Liver (tissue), 9 donors: ENCODE measurements around the gene CBFA2T2. TPM values are rescaled to one million over a fixed set of nuclear protein-coding genes. Genes with fewer than 3 reads are reported as not detected.

Experiments
- DNase-seq: peaks from one replicate; pipeline ENCODE4 v3.0.0-alpha.2; 2017; ENCODE audit warnings: low spot score
- H3K27ac ChIP-seq, 2 donors: one replicate each; pipeline ENCODE4 v1.7.0; 2013; ENCODE audit warnings: inconsistent platforms in 2 of 2, low read length in 2 of 2, control low read depth in 1 of 2, low read depth in 1 of 2, mild to moderate bottlenecking in 1 of 2
- H3K27me3 ChIP-seq, 4 donors: one replicate each; pipeline versions ENCODE4 v1.6.1 to v1.7.0; 2013; ENCODE audit warnings: low read length in 3 of 4, inconsistent platforms in 1 of 4, mild to moderate bottlenecking in 1 of 4, moderate library complexity in 1 of 4; ENCODE audit not compliant: control insufficient read depth in 4 of 4, insufficient read depth in 4 of 4
- H3K36me3 ChIP-seq, 4 donors: one replicate each; pipeline versions ENCODE4 v1.6.1 to v1.7.0; 2013; ENCODE audit warnings: low read length in 3 of 4, mild to moderate bottlenecking in 3 of 4, low read depth in 1 of 4, moderate library complexity in 1 of 4; ENCODE audit not compliant: control insufficient read depth in 4 of 4, insufficient read depth in 3 of 4
- H3K4me1 ChIP-seq, 4 donors: one replicate each; pipeline versions ENCODE4 v1.6.1 to v1.7.0; 2013; ENCODE audit warnings: low read length in 3 of 4, mild to moderate bottlenecking in 3 of 4, moderate library complexity in 1 of 4; ENCODE audit not compliant: control insufficient read depth in 4 of 4, insufficient read depth in 4 of 4
- H3K4me3 ChIP-seq, 3 donors: one replicate each; pipeline versions ENCODE4 v1.6.1 to v1.7.0; 2013; ENCODE audit warnings: low read length in 3 of 3, control low read depth in 1 of 3, low read depth in 1 of 3, mild to moderate bottlenecking in 1 of 3
- H3K9ac ChIP-seq, 2 donors: one replicate each; pipeline ENCODE4 v1.7.0; 2013; ENCODE audit warnings: low read length in 2 of 2, mild to moderate bottlenecking in 2 of 2, moderate library complexity in 2 of 2, control low read depth in 1 of 2, low read depth in 1 of 2
- H3K9me3 ChIP-seq, 4 donors: one replicate each; pipeline versions ENCODE4 v1.6.1 to v1.7.0; 2013; ENCODE audit warnings: low read length in 3 of 4; ENCODE audit not compliant: control insufficient read depth in 4 of 4
- EGR1 ChIP-seq, 2 donors: IDR thresholded peaks; 2 replicates each; pipeline ENCODE4 v1.6.1; 2016 to 2018; ENCODE audit warnings: antibody characterized with exemption in 2 of 2, low read depth in 2 of 2
- FOXA1 ChIP-seq: IDR thresholded peaks from 2 replicates; pipeline ENCODE4 v1.6.1; 2016; ENCODE audit warnings: antibody characterized with exemption
- FOXA2 ChIP-seq: IDR thresholded peaks from 2 replicates; pipeline ENCODE4 v1.6.1; 2016; ENCODE audit warnings: antibody characterized with exemption
- GABPA ChIP-seq, 2 donors: IDR thresholded peaks in 1 of 2; conservative IDR thresholded peaks in 1 of 2; 2 replicates each; pipeline ENCODE4 v1.6.1; 2016; ENCODE audit warnings: antibody characterized with exemption in 2 of 2, mild to moderate bottlenecking in 1 of 2, moderate library complexity in 1 of 2
- HNF4A ChIP-seq, 2 donors: conservative IDR thresholded peaks; 2 replicates each; pipeline ENCODE4 v1.6.1; 2016; ENCODE audit warnings: antibody characterized with exemption in 2 of 2, mild to moderate bottlenecking in 2 of 2
- HNF4G ChIP-seq: IDR thresholded peaks from 2 replicates; pipeline ENCODE4 v1.6.1; 2016; ENCODE audit warnings: antibody characterized with exemption
- JUND ChIP-seq, 2 donors: IDR thresholded peaks; 2 replicates each; pipeline ENCODE4 v1.6.1; 2016; ENCODE audit warnings: antibody characterized with exemption in 2 of 2
- NR2F2 ChIP-seq: IDR thresholded peaks from 2 replicates; pipeline ENCODE4 v1.6.1; 2016; ENCODE audit warnings: antibody characterized with exemption
- RAD21 ChIP-seq, 2 donors: IDR thresholded peaks; 2 replicates each; pipeline ENCODE4 v1.6.1; 2016; ENCODE audit warnings: antibody characterized with exemption in 2 of 2, mild to moderate bottlenecking in 2 of 2
- RXRA ChIP-seq, 2 donors: IDR thresholded peaks; 2 replicates each; pipeline ENCODE4 v1.6.1; 2017 to 2018; ENCODE audit warnings: antibody characterized with exemption in 2 of 2, mild to moderate bottlenecking in 1 of 2
- SP1 ChIP-seq: IDR thresholded peaks from 2 replicates; pipeline ENCODE4 v1.6.1; 2018; ENCODE audit warnings: antibody characterized with exemption, mild to moderate bottlenecking
- TAF1 ChIP-seq: conservative IDR thresholded peaks from 2 replicates; pipeline ENCODE4 v1.6.1; 2016; ENCODE audit warnings: antibody characterized with exemption, mild to moderate bottlenecking
- YY1 ChIP-seq: IDR thresholded peaks from 2 replicates; pipeline ENCODE4 v1.6.1; 2016; ENCODE audit warnings: antibody characterized with exemption, mild to moderate bottlenecking
- WGBS: extraction: QIAGEN DNeasy Blood & Tissue Kit; methylation state at CpG from one replicate; pipeline ENCODE4 v1.1.7; 2013; 5-methylcytosine and 5-hydroxymethylcytosine counted together
- polyA plus RNA-seq, 2 donors: library from polyadenylated mRNA; stranded (reverse) in 1 of 2; unstranded in 1 of 2; fragments of 200-250 nt in 1 of 2; fragments of >200 nt in 1 of 2; fragmentation: Nextera tagmentation in 1 of 2; extraction: Ambion mirVana in 1 of 2; gene quantifications; one replicate each; pipeline versions ENCODE4 v1.2.1 to v1.2.3, GENCODE V29; 2013 to 2015
- total RNA-seq, 2 donors: library from RNA; depleted of rRNA; stranded (reverse); fragments of >200 nt; gene quantifications; one replicate each; pipeline ENCODE4 v1.2.3, GENCODE V29; 2014
- TF ChIP-seq, protein P1 (sequence below): IDR thresholded peaks from 2 replicates; pipeline ENCODE4 v1.6.1; 2016; ENCODE audit warnings: antibody characterized with exemption, mild to moderate bottlenecking
- TF ChIP-seq, protein P2 (sequence below): fragments of 150-350 bp; IDR thresholded peaks from 2 replicates; pipeline ENCODE4 v1.5.1; 2017; ENCODE audit warnings: improper control_type of control experiment, low read depth, low read length; ENCODE audit not compliant: missing input control
- TF ChIP-seq, protein P3 (sequence below): IDR thresholded peaks from 2 replicates; pipeline ENCODE4 v1.6.1; 2016; ENCODE audit warnings: antibody characterized with exemption
- TF ChIP-seq, protein P4 (sequence below): IDR thresholded peaks from 2 replicates; pipeline ENCODE4 v1.6.1; 2016; ENCODE audit warnings: antibody characterized with exemption
- TF ChIP-seq, protein P5 (sequence below): IDR thresholded peaks from 2 replicates; pipeline ENCODE4 v1.6.1; 2016; ENCODE audit warnings: antibody characterized with exemption
- donor health status: healthy.
- donor health status: healthy.
- donor health status: healthy.
- donor health status: healthy.
- donor health status: healthy.

CBFA2T2 gene
- total and polyA plus RNA-seq, 4 donors, result 2.0 to 5.5 (median 5.3) TPM

DNA sequence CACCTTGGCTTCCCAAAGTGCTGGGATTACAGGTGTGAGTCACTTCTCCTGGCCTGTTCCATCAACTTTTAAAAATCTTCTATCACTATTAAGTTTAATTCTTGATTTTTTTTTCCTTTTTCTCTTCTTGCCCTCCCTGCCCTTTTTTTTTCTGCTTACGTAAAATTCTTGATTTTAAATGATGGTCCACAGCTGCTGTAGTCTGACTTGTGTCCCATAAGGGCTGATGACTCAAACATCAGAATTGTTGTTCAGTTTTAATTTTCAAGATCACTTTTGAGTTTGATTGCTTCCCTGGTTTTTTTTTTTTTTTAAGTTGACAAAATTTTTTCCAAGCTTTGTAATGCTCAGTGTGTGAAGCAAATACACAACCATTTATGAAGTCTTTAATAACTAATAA is 61.9 kb downstream of the CBFA2T2 start:
- H3K9ac ChIP-seq, result no peak overlapping the region
- no peaks in the 10 kb centered on the region for H3K27me3 ChIP-seq
- H3K9me3 ChIP-seq, result no peaks in the 10 kb centered on the region
- DNase-seq, result no peak
- no peak overlapping the region for H3K4me3 ChIP-seq
- peaks cover 0 to 2% (median under 1%) of the 10 kb centered on the region in 4 donors for H3K36me3 ChIP-seq
- TF ChIP-seq HNF4G (no peak), TAF1 (no peak), YY1 (no peak), RXRA (IDR thresholded peaks at IDR 0.05) (no peak), GABPA (IDR thresholded peaks at IDR 0.05 in 1 of 2, conservative IDR thresholded peaks at IDR 0.05 in 1 of 2) (no peak), FOXA1 (no peak), NR2F2 (no peak)
- TF ChIP-seq, protein P1, sequence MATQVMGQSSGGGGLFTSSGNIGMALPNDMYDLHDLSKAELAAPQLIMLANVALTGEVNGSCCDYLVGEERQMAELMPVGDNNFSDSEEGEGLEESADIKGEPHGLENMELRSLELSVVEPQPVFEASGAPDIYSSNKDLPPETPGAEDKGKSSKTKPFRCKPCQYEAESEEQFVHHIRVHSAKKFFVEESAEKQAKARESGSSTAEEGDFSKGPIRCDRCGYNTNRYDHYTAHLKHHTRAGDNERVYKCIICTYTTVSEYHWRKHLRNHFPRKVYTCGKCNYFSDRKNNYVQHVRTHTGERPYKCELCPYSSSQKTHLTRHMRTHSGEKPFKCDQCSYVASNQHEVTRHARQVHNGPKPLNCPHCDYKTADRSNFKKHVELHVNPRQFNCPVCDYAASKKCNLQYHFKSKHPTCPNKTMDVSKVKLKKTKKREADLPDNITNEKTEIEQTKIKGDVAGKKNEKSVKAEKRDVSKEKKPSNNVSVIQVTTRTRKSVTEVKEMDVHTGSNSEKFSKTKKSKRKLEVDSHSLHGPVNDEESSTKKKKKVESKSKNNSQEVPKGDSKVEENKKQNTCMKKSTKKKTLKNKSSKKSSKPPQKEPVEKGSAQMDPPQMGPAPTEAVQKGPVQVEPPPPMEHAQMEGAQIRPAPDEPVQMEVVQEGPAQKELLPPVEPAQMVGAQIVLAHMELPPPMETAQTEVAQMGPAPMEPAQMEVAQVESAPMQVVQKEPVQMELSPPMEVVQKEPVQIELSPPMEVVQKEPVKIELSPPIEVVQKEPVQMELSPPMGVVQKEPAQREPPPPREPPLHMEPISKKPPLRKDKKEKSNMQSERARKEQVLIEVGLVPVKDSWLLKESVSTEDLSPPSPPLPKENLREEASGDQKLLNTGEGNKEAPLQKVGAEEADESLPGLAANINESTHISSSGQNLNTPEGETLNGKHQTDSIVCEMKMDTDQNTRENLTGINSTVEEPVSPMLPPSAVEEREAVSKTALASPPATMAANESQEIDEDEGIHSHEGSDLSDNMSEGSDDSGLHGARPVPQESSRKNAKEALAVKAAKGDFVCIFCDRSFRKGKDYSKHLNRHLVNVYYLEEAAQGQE, result no peak
- TF ChIP-seq, protein P2, sequence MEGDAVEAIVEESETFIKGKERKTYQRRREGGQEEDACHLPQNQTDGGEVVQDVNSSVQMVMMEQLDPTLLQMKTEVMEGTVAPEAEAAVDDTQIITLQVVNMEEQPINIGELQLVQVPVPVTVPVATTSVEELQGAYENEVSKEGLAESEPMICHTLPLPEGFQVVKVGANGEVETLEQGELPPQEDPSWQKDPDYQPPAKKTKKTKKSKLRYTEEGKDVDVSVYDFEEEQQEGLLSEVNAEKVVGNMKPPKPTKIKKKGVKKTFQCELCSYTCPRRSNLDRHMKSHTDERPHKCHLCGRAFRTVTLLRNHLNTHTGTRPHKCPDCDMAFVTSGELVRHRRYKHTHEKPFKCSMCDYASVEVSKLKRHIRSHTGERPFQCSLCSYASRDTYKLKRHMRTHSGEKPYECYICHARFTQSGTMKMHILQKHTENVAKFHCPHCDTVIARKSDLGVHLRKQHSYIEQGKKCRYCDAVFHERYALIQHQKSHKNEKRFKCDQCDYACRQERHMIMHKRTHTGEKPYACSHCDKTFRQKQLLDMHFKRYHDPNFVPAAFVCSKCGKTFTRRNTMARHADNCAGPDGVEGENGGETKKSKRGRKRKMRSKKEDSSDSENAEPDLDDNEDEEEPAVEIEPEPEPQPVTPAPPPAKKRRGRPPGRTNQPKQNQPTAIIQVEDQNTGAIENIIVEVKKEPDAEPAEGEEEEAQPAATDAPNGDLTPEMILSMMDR, result no peak
- WGBS, result 88% methylated on average over 1 of the region's 1 CpG
- no peak overlapping the region for H3K27ac ChIP-seq
- peaks cover 10 to 26% (median 21%) of the 10 kb centered on the region in 4 donors for H3K4me1 ChIP-seq

DNA sequence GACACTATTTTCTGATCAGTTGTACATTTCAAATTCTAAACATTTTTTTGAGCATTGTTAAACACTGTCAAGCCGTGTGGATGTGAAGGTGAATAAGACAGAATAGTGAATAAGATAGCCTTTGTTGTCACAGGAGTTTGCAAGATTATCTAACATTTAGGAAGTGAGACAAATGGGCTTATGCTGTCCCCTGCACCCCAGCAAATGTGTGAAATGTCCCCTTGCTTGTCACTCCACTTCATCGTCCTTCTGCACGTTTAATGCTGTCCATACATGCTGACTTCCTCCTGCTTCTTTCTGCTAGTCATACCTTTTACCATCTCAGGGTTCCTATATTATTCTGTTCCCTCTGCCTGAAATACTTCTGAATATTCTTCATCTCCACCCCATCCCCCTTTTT is 62.6 kb downstream of the CBFA2T2 start:
- no peaks in the 10 kb centered on the region for H3K27me3 ChIP-seq
- peaks cover 12 to 31% (median 21%) of the 10 kb centered on the region in 4 donors for H3K4me1 ChIP-seq
- 85% methylated on average over 3 of the region's 3 CpGs for WGBS
- H3K4me3 ChIP-seq, result no peak overlapping the region
- no peak overlapping the region for H3K27ac ChIP-seq
- no peak for DNase-seq
- peaks cover 0 to 2% (median under 1%) of the 10 kb centered on the region in 4 donors for H3K36me3 ChIP-seq
- no peaks in the 10 kb centered on the region for H3K9me3 ChIP-seq
- TF ChIP-seq YY1 (no peak), HNF4G (no peak), GABPA (IDR thresholded peaks at IDR 0.05 in 1 of 2, conservative IDR thresholded peaks at IDR 0.05 in 1 of 2) (no peak), RAD21 (IDR thresholded peaks at IDR 0.05) (no peak), EGR1 (IDR thresholded peaks at IDR 0.05; ENCODE audit: low read depth in 2 of 2) (no peak), FOXA2 (no peak), HNF4A (conservative IDR thresholded peaks at IDR 0.05) (no peak), RXRA (IDR thresholded peaks at IDR 0.05) (no peak), FOXA1 (no peak), SP1 (no peak), TAF1 (no peak), JUND (IDR thresholded peaks at IDR 0.05) (no peak), NR2F2 (no peak)
- TF ChIP-seq, protein P1, result no peak
- TF ChIP-seq, protein P3, sequence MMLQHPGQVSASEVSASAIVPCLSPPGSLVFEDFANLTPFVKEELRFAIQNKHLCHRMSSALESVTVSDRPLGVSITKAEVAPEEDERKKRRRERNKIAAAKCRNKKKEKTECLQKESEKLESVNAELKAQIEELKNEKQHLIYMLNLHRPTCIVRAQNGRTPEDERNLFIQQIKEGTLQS, result no peak
- TF ChIP-seq, protein P4, sequence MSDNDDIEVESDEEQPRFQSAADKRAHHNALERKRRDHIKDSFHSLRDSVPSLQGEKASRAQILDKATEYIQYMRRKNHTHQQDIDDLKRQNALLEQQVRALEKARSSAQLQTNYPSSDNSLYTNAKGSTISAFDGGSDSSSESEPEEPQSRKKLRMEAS, result no peak
- TF ChIP-seq, protein P2, result no peak
- TF ChIP-seq, protein P5, sequence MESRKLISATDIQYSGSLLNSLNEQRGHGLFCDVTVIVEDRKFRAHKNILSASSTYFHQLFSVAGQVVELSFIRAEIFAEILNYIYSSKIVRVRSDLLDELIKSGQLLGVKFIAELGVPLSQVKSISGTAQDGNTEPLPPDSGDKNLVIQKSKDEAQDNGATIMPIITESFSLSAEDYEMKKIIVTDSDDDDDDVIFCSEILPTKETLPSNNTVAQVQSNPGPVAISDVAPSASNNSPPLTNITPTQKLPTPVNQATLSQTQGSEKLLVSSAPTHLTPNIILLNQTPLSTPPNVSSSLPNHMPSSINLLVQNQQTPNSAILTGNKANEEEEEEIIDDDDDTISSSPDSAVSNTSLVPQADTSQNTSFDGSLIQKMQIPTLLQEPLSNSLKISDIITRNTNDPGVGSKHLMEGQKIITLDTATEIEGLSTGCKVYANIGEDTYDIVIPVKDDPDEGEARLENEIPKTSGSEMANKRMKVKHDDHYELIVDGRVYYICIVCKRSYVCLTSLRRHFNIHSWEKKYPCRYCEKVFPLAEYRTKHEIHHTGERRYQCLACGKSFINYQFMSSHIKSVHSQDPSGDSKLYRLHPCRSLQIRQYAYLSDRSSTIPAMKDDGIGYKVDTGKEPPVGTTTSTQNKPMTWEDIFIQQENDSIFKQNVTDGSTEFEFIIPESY, result no peak
- no peak overlapping the region for H3K9ac ChIP-seq
